Neuronal stem cell (in vitro differentiated cells): ENCODE measurements around the gene RABGAP1.

ENCODE experiments used
- DNase-seq: peaks from one replicate; pipeline ENCODE4 v3.0.0-alpha.2; 2013; ENCODE audit warnings: low spot score
- H2AFZ ChIP-seq: one replicate; pipeline ENCODE4 v1.6.1; 2013; ENCODE audit warnings: mild to moderate bottlenecking, low read length, inconsistent platforms
- H2AK5ac ChIP-seq: 2 replicates; pipeline ENCODE4 v1.6.1; 2013; ENCODE audit warnings: low read depth, mild to moderate bottlenecking, inconsistent platforms, low read length, moderate library complexity, mixed read lengths
- H2BK120ac ChIP-seq: 2 replicates; pipeline ENCODE4 v1.6.1; 2013; ENCODE audit warnings: low read depth, mild to moderate bottlenecking, inconsistent platforms, low read length, moderate library complexity, mixed read lengths
- H2BK12ac ChIP-seq: one replicate; pipeline ENCODE4 v1.6.1; 2013; ENCODE audit warnings: low read length, inconsistent platforms
- H2BK15ac ChIP-seq: 2 replicates; pipeline ENCODE4 v1.6.1; 2013; ENCODE audit warnings: mild to moderate bottlenecking, low read length, inconsistent platforms, mixed read lengths
- H2BK5ac ChIP-seq: one replicate; pipeline ENCODE4 v1.6.1; 2013; ENCODE audit warnings: inconsistent platforms, mild to moderate bottlenecking, low read length, moderate library complexity
- H3K14ac ChIP-seq: one replicate; pipeline ENCODE4 v1.6.1; 2013; ENCODE audit warnings: low read length, inconsistent platforms
- H3K18ac ChIP-seq: 2 replicates; pipeline ENCODE4 v1.6.1; 2013; ENCODE audit warnings: low read length, inconsistent platforms
- H3K23ac ChIP-seq: 2 replicates; pipeline ENCODE4 v1.6.1; 2013; ENCODE audit warnings: low read depth, mild to moderate bottlenecking, mixed read lengths, low read length, inconsistent platforms; ENCODE audit not compliant: poor library complexity
- H3K27ac ChIP-seq: replicated peaks from 3 replicates; pipeline ENCODE4 v1.5.1; 2013; ENCODE audit warnings: low read length, inconsistent platforms
- H3K27me3 ChIP-seq, 3 experiments: 2 replicates each; pipeline ENCODE4 v1.6.1; 2013; ENCODE audit warnings: low read length in 3 of 3, mild to moderate bottlenecking in 2 of 3, inconsistent platforms in 1 of 3, low read depth in 1 of 3, mixed read lengths in 1 of 3, moderate library complexity in 1 of 3; ENCODE audit not compliant: control insufficient read depth in 3 of 3, insufficient read depth in 3 of 3
- H3K36me3 ChIP-seq, 2 donors: replicated peaks in 1 of 2; 2 replicates each; pipeline ENCODE4 v1.6.1; 2013; ENCODE audit warnings: low read length in 2 of 2; ENCODE audit not compliant: control insufficient read depth in 2 of 2, insufficient read depth in 2 of 2
- H3K4ac ChIP-seq: 2 replicates; pipeline ENCODE4 v1.6.1; 2013; ENCODE audit warnings: inconsistent platforms, mild to moderate bottlenecking, low read length, moderate library complexity
- H3K4me1 ChIP-seq, 2 donors: 1 replicate in 1 of 2; 2 replicates in 1 of 2; pipeline ENCODE4 v1.6.1; 2013; ENCODE audit warnings: low read length in 2 of 2, low read depth in 1 of 2; ENCODE audit not compliant: control insufficient read depth in 2 of 2, insufficient read depth in 1 of 2
- H3K4me2 ChIP-seq: one replicate; pipeline ENCODE4 v1.6.1; 2013; ENCODE audit warnings: mild to moderate bottlenecking, low read length, inconsistent platforms; ENCODE audit not compliant: insufficient read depth, poor library complexity, severe bottlenecking
- H3K4me3 ChIP-seq, 2 donors: 2 replicates each; pipeline ENCODE4 v1.5.1; 2013; ENCODE audit warnings: low read length in 2 of 2, mild to moderate bottlenecking in 2 of 2, inconsistent platforms in 1 of 2, moderate library complexity in 1 of 2
- H3K79me1 ChIP-seq: one replicate; pipeline ENCODE4 v1.6.1; 2013; ENCODE audit warnings: low read depth, mild to moderate bottlenecking, inconsistent platforms, low read length, moderate library complexity
- H3K9ac ChIP-seq: one replicate; pipeline ENCODE4 v1.6.1; 2013; ENCODE audit warnings: mild to moderate bottlenecking, low read depth, low read length, inconsistent platforms; ENCODE audit not compliant: poor library complexity
- H3K9me3 ChIP-seq, 2 donors: replicated peaks in 1 of 2; 2 replicates each; pipeline versions ENCODE3 to v1.6.1; 2013; ENCODE audit warnings: low read length in 2 of 2, mild to moderate bottlenecking in 2 of 2, inconsistent platforms in 1 of 2, low read depth in 1 of 2, mixed read lengths in 1 of 2, moderate library complexity in 1 of 2; ENCODE audit not compliant: control insufficient read depth in 2 of 2, insufficient read depth in 1 of 2
- H4K8ac ChIP-seq: one replicate; pipeline ENCODE4 v1.6.1; 2013; ENCODE audit warnings: low read depth, mild to moderate bottlenecking, inconsistent platforms, low read length, moderate library complexity
- H4K91ac ChIP-seq: one replicate; pipeline ENCODE4 v1.6.1; 2013; ENCODE audit warnings: low read length, low read depth, mild to moderate bottlenecking, inconsistent platforms; ENCODE audit not compliant: poor library complexity
- WGBS, 2 donors: extraction: QIAGEN DNeasy Blood & Tissue Kit; methylation state at CpG; one replicate each; pipeline ENCODE4 v1.1.7; 2013; ENCODE audit warnings: missing lambda C conversion rate in 2 of 2, mixed read lengths in 1 of 2; ENCODE audit not compliant: insufficient read length in 2 of 2, insufficient replicate concordance in 1 of 2; ENCODE audit errors: extremely low coverage in 2 of 2; 5-methylcytosine and 5-hydroxymethylcytosine counted together

RABGAP1 gene

DNA sequence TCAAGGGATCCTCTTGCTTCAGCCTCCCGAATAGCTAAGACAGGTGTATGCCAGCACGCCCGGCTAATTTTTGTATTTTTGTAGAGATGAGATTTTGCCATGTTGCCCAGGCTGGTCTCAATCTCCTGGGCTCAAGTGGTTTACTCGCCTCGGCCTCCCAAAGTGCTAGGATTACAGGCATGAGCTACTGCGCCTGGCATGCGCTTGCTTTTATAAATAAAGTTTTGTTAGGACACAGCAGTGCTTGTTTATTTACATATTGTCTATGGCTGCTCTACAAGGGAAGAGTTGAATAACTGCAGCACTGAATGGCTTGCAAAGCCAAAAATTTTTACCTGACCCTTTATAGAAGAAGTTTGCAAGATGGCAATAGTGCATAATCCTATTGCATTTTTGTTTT lies 120.4 kb downstream of the RABGAP1 start:
- Histone ChIP-seq H3K4ac (no peak overlapping the region), H2BK120ac (no peak overlapping the region), H3K27me3 (no peaks in the 10 kb centered on the region), H2AK5ac (no peak overlapping the region), H2BK5ac (no peak overlapping the region), H3K9ac (no peak overlapping the region), H3K4me1 (peaks cover 0 to 2% of the 10 kb centered on the region in 2 donors), H4K91ac (no peak overlapping the region), H4K8ac (no peak overlapping the region), H2AFZ (no peak overlapping the region), H3K36me3 (peaks cover 5 to 54% of the 10 kb centered on the region in 2 donors), H3K4me2 (no peak overlapping the region), H2BK12ac (no peak overlapping the region), H3K14ac (no peak overlapping the region), H3K27ac (no peak overlapping the region), H3K79me1 (peaks cover 2% of the 10 kb centered on the region), H2BK15ac (no peak overlapping the region), H3K23ac (no peak overlapping the region), H3K9me3 (no peaks in the 10 kb centered on the region), H3K4me3 (no peak overlapping the region), H3K18ac (no peak overlapping the region)
- WGBS, 2 donors = no CpG with 5 or more reads among the region's 7 CpGs
- no peak for DNase-seq

DNA sequence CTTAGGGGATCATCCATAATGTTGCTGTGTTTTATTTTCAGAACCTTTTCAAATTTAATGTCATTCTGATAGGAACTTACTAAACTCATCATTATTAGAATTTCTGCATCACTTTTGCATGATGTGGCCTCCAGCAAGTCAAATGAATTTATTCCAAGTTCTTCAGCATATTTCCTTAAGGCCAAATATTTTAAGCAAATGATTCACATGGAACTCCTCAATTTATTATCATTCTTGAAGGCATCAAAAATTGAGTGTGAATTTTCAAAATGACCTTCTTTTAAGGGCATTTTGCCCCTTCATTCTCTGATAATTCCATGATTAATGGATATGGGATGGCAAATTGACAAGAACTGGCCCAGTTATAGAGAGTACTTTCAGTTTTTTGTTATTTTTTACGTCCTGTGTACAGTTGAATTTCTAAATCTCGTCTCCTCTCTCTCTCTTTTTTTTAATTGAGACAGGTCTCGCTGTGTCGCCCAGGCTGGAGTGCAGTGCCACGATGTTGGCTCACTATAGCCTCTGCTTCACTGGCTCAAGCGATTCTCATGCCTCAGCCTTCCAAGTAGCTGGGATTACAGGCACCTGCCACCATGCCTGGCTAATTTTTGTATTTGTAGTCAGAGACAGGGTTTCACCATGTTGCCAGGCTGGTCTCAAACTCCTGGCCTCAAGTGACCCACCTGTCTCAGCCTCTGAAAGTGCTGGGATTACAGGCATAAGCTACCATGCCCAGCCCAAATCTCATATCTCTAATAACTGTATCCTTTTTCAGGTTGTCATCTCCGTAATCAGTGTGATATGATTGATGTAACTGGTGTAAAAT lies 121.7 kb downstream of the RABGAP1 start:
- no peak overlapping the region for H4K8ac ChIP-seq
- no peak overlapping the region for H3K23ac ChIP-seq
- DNase-seq = no peak
- peaks cover 2% of the 10 kb centered on the region for H3K79me1 ChIP-seq
- H3K9me3 ChIP-seq = no peaks in the 10 kb centered on the region
- H3K4me2 ChIP-seq = no peak overlapping the region
- H3K4me3 ChIP-seq = no peak overlapping the region
- H3K14ac ChIP-seq = no peak overlapping the region
- H3K27me3 ChIP-seq = no peaks in the 10 kb centered on the region
- no peak overlapping the region for H2AK5ac ChIP-seq
- no peak overlapping the region for H3K9ac ChIP-seq
- H3K36me3 ChIP-seq = peaks cover 14 to 67% of the 10 kb centered on the region in 2 donors
- no peak overlapping the region for H3K27ac ChIP-seq
- no peak overlapping the region for H2BK15ac ChIP-seq
- no CpG with 5 or more reads among the region's 7 CpGs for WGBS, 2 donors
- no peak overlapping the region for H2BK5ac ChIP-seq
- H4K91ac ChIP-seq = no peak overlapping the region
- H3K18ac ChIP-seq = no peak overlapping the region
- no peak overlapping the region for H2BK120ac ChIP-seq
- H3K4ac ChIP-seq = no peak overlapping the region
- H2AFZ ChIP-seq = no peak overlapping the region
- no peak overlapping the region for H2BK12ac ChIP-seq
- H3K4me1 ChIP-seq = peaks cover 0 to 2% of the 10 kb centered on the region in 2 donors

DNA sequence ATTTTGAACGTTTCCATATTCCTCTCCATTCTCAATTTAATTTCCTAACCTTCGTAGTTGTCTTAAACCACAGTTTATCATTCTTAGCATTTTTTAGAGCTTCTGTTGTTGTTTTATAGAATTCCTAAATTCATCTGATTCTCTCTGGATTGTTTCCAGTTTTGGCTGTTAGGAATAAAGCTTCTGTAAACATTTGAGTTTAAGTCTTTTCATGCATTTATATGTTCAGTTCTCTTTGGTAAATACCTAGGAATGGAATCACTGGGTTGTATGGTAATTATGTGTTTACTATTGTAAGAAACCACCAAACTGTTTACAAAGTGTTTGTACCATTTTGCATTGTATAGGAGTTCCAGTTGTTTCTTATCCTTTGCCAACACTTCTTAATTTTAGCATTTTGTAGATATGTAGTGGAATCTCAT lies 122.4 kb downstream of the RABGAP1 start:
- Histone ChIP-seq H4K8ac (no peak overlapping the region), H2AK5ac (no peak overlapping the region), H3K9me3 (no peaks in the 10 kb centered on the region), H3K18ac (no peak overlapping the region), H3K4me1 (peaks cover 0 to 2% of the 10 kb centered on the region in 2 donors), H3K79me1 (no peaks in the 10 kb centered on the region), H3K14ac (no peak overlapping the region), H3K9ac (no peak overlapping the region), H3K4me3 (no peak overlapping the region), H3K4me2 (no peak overlapping the region), H4K91ac (no peak overlapping the region), H3K27ac (no peak overlapping the region), H3K36me3 (peaks cover 14 to 72% of the 10 kb centered on the region in 2 donors), H2BK5ac (no peak overlapping the region), H3K27me3 (no peaks in the 10 kb centered on the region), H2BK12ac (no peak overlapping the region), H2BK15ac (no peak overlapping the region), H3K23ac (no peak overlapping the region), H3K4ac (no peak overlapping the region), H2AFZ (no peak overlapping the region), H2BK120ac (no peak overlapping the region)
- no peak for DNase-seq
- WGBS, 2 donors = no CpG with 5 or more reads among the region's 2 CpGs

DNA sequence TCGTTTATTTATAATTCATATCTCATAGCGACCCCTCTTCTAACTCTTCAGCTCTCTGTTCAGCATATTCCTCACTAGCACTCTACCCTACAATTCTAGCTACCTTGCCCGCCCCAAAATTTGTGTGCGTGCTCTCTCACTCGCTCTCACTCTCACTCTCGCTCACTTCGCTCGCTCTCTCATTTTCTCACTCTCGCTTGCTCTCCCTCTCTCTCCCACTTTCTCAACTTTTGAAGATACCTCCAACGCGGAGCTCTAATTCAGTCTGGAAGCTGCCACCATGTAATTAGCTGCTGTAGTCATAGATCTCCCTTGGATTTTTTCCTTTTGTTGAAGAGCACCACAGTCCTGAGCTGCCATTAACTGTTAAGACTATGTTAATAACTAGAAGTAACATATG lies 123.1 kb downstream of the RABGAP1 start:
- H3K79me1 ChIP-seq = no peaks in the 10 kb centered on the region
- no peak overlapping the region for H4K91ac ChIP-seq
- no peak overlapping the region for H2BK12ac ChIP-seq
- H3K27ac ChIP-seq = no peak overlapping the region
- no peak overlapping the region for H2AK5ac ChIP-seq
- H3K23ac ChIP-seq = no peak overlapping the region
- H3K36me3 ChIP-seq = peaks cover 14 to 76% of the 10 kb centered on the region in 2 donors
- no peak overlapping the region for H2BK15ac ChIP-seq
- no peak overlapping the region for H3K4ac ChIP-seq
- H3K27me3 ChIP-seq = no peaks in the 10 kb centered on the region
- H2BK5ac ChIP-seq = no peak overlapping the region
- 100% methylated on average over 3 to 6 of the region's 11 CpGs for WGBS, 2 donors
- H4K8ac ChIP-seq = no peak overlapping the region
- no peak overlapping the region for H2BK120ac ChIP-seq
- no peak overlapping the region for H3K4me2 ChIP-seq
- peaks cover 0 to 2% of the 10 kb centered on the region in 2 donors for H3K4me1 ChIP-seq
- H3K9ac ChIP-seq = no peak overlapping the region
- H3K4me3 ChIP-seq = no peak overlapping the region
- no peaks in the 10 kb centered on the region for H3K9me3 ChIP-seq
- no peak for DNase-seq
- no peak overlapping the region for H3K18ac ChIP-seq
- no peak overlapping the region for H2AFZ ChIP-seq
- no peak overlapping the region for H3K14ac ChIP-seq
